ENCODE data around the gene HNF1A. TPM values are rescaled to one million over a fixed set of nuclear protein-coding genes. Genes with fewer than 3 reads are reported as not detected.

HNF1A gene, protein sequence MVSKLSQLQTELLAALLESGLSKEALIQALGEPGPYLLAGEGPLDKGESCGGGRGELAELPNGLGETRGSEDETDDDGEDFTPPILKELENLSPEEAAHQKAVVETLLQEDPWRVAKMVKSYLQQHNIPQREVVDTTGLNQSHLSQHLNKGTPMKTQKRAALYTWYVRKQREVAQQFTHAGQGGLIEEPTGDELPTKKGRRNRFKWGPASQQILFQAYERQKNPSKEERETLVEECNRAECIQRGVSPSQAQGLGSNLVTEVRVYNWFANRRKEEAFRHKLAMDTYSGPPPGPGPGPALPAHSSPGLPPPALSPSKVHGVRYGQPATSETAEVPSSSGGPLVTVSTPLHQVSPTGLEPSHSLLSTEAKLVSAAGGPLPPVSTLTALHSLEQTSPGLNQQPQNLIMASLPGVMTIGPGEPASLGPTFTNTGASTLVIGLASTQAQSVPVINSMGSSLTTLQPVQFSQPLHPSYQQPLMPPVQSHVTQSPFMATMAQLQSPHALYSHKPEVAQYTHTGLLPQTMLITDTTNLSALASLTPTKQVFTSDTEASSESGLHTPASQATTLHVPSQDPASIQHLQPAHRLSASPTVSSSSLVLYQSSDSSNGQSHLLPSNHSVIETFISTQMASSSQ
- not detected in 2 replicates for total RNA-seq

DNA sequence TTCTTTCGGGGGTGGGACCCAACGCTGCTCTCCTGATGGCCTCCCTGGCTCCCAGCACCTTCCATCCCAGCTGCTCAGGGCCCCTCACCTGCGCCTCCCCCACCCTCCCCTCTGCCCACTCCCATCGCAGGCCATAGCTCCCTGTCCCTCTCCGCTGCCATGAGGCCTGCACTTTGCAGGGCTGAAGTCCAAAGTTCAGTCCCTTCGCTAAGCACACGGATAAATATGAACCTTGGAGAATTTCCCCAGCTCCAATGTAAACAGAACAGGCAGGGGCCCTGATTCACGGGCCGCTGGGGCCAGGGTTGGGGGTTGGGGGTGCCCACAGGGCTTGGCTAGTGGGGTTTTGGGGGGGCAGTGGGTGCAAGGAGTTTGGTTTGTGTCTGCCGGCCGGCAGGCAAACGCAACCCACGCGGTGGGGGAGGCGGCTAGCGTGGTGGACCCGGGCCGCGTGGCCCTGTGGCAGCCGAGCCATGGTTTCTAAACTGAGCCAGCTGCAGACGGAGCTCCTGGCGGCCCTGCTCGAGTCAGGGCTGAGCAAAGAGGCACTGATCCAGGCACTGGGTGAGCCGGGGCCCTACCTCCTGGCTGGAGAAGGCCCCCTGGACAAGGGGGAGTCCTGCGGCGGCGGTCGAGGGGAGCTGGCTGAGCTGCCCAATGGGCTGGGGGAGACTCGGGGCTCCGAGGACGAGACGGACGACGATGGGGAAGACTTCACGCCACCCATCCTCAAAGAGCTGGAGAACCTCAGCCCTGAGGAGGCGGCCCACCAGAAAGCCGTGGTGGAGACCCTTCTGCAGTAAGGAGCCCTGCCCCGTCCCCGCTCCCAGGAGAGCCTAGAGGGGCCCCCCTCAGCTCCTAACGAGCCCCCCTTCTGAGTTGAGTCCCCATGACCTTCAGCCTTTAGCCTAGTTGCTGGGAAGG lies at the start of gene HNF1A:
TSS of gene HNF1A (plus strand) at position 248 of the 924 bp plus-strand sequence. CDS start at position 474, 226 bp downstream.

DNA sequence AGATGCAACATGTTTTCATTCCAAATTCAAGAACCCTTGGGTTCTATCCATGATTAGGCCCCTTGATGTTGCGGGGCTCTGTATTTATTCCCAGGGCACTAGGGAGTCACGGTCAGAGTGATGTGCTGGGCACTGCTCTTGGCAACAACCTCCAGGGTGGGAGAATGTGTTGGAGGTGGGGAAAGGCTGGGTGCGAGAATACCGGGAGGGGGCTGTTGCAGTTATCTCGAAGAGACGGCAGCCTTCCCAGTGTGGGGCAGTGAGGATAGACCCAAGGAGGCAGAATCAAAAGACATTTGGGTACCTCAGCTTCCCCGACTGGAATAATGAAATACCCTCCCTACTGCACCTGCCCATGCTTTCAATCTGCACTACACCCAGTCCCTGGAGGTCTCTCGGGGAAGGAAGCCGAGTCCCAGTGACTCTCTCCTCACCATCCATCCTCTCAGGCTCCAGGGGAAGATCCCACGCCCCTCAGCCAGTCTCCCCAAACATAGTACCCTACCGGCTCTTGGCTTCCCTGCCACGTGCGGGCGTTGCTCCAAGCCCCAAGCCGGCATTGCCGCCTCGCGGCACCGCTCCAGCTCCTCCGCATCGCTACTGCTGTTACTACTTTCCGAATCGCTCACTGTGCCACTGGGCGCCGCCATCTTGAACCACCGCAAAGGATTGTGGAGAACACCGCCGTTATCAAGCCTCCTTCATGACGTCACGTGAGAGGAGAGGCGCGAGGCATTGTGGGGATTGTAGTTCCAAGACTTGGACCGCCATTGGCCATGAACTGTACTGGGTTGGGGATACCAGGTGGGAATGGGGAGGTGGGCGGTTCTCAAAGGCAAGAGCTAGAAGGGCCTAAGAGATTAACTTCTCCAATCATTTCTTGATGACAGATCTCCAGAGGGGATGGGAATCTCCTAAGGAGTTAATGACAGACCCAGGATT lies 37.8 kb downstream of the HNF1A start, which contains the start of gene C12orf43:
TSS of gene C12orf43 (minus strand) at position 663 of the 942 bp plus-strand sequence. CDS start at position 650, 13 bp downstream.

GRCh38 chr12:121038861-121039668 lies 60.7 kb downstream of the HNF1A start, which contains the start of gene OASL:
Gene OASL, minus strand, starts transcription at chr12:121039246. Its CDS starts 275 bp downstream, at chr12:121038971.

Other genes starting within 250 kb of the HNF1A start
- 6.5 and 8.5 TPM in 2 replicates for gene SPPL3, start 74.2 kb upstream of the HNF1A start, total RNA-seq
- gene C12orf43, start 37.9 kb downstream of the HNF1A start, total RNA-seq = 6.8 and 14.6 TPM in 2 replicates
- 0.18 and 0.30 TPM in 2 replicates for gene OASL, start 60.7 kb downstream of the HNF1A start, total RNA-seq
- gene P2RX7, start 154.3 kb downstream of the HNF1A start, total RNA-seq = 0.28 and 0.89 TPM in 2 replicates
- gene P2RX4, start 231.6 kb downstream of the HNF1A start, total RNA-seq = 18.6 and 29.1 TPM in 2 replicates